HS-5 (cell line): ENCODE results near the gene HOXA6.

Experiments used
- DNase-seq: peaks from one replicate; pipeline ENCODE4 v3.0.0-alpha.2; 2012; ENCODE audit warnings: low read depth

Gene HOXA6

GRCh38 chr7:27184337-27185012, 36.9 kb upstream of the HOXA6 start:
- no peak for DNase-seq

GRCh38 chr7:27183682-27184336, 36.2 kb upstream of the HOXA6 start:
- DNase-seq: no peak

GRCh38 chr7:27182861-27183681, 35.5 kb upstream of the HOXA6 start:
- no peak for DNase-seq

GRCh38 chr7:27182285-27182841, 34.8 kb upstream of the HOXA6 start:
- no peak for DNase-seq

GRCh38 chr7:27181795-27182275, 34.3 kb upstream of the HOXA6 start:
- DNase-seq: no peak

- no peak for DNase-seq
Measured at GRCh38 chr7:27180431-27181420, 33.2 kb upstream of the HOXA6 start.

GRCh38 chr7:27179503-27180430, 32.2 kb upstream of the HOXA6 start:
- DNase-seq: no peak

- DNase-seq: no peak
Measured at GRCh38 chr7:27179030-27179429, 31.5 kb upstream of the HOXA6 start.

GRCh38 chr7:27178366-27178765, 30.8 kb upstream of the HOXA6 start:
- DNase-seq: no peak

GRCh38 chr7:27177795-27178320, 30.3 kb upstream of the HOXA6 start:
- DNase-seq: no peak

- no peak for DNase-seq
Measured at GRCh38 chr7:27176962-27177794, 29.6 kb upstream of the HOXA6 start.

GRCh38 chr7:27176524-27176845, 28.9 kb upstream of the HOXA6 start:
- DNase-seq: no peak

- DNase-seq: no peak
Measured at GRCh38 chr7:27175626-27176523, 28.3 kb upstream of the HOXA6 start.

- DNase-seq: no peak
Measured at GRCh38 chr7:27174874-27175625, 27.5 kb upstream of the HOXA6 start.

GRCh38 chr7:27173956-27174873, 26.6 kb upstream of the HOXA6 start, which contains the start of gene HOXA10:
Gene HOXA10, minus strand, starts transcription at chr7:27174320. Its CDS starts 14 bp downstream, at chr7:27174306.
- DNase-seq: no peak

GRCh38 chr7:27173511-27173955, 26.0 kb upstream of the HOXA6 start:
- no peak for DNase-seq
